SK-N-SH treated with all-trans-retinoic acid at 6 μM for 48 hours (cell line): Measurements from ENCODE around the gene ANKRD34A.

Experiments
- ATAC-seq: fragments of 200-7000 bp; cut with Tn5 transposase; 3 replicates; pipeline ENCODE4 v1.9.1; 2020; ENCODE audit warnings: mild to moderate bottlenecking, moderate library complexity
- ARNTL ChIP-seq: fragments of 450-650 bp; formaldehyde crosslinking; IDR thresholded peaks from 2 replicates; pipeline ENCODE4 v1.5.0; 2020; ENCODE audit warnings: low read depth, mild to moderate bottlenecking, moderate library complexity, borderline replicate concordance
- CSDC2 ChIP-seq: fragments of 250-450 bp; sonication (Bioruptor Pico); IDR thresholded peaks from 2 replicates; pipeline ENCODE4 v1.5.0; 2020; ENCODE audit warnings: mild to moderate bottlenecking, moderate library complexity
- CSRNP3 ChIP-seq: fragments of 250-450 bp; sonication (Bioruptor Pico); IDR thresholded peaks from 2 replicates; pipeline ENCODE4 v1.5.1; 2021; ENCODE audit warnings: mild to moderate bottlenecking, moderate library complexity
- ESRRG ChIP-seq: fragments of 250-450 bp; sonication (Bioruptor Pico); IDR thresholded peaks from 2 replicates; pipeline ENCODE4 v1.6.1; 2021; ENCODE audit warnings: mild to moderate bottlenecking
- GLIS3 ChIP-seq: fragments of 250-450 bp; sonication (Bioruptor Pico); IDR thresholded peaks from 2 replicates; pipeline ENCODE4 v1.5.0; 2020; ENCODE audit warnings: mild to moderate bottlenecking, moderate library complexity
- ISL1 ChIP-seq: fragments of 250-450 bp; sonication (Bioruptor Pico); IDR thresholded peaks from 2 replicates; pipeline ENCODE4 v2.1.2; 2022; ENCODE audit warnings: mild to moderate bottlenecking, moderate library complexity
- OSR1 ChIP-seq: fragments of 250-450 bp; sonication (Bioruptor Pico); IDR thresholded peaks from 2 replicates; pipeline ENCODE4 v1.8.0; 2022; ENCODE audit warnings: moderate library complexity, mild to moderate bottlenecking, inconsistent platforms
- PATZ1 ChIP-seq: fragments of 250-450 bp; sonication (Bioruptor Pico); IDR thresholded peaks from 2 replicates; pipeline ENCODE4 v1.8.0; 2020; ENCODE audit warnings: mild to moderate bottlenecking, moderate library complexity, borderline replicate concordance
- POU6F1 ChIP-seq: fragments of 250-450 bp; sonication (Bioruptor Pico); IDR thresholded peaks from 2 replicates; pipeline ENCODE4 v1.8.0; 2021; ENCODE audit warnings: low read depth, mild to moderate bottlenecking, moderate library complexity, borderline replicate concordance
- PPARA ChIP-seq: fragments of 250-450 bp; sonication (Bioruptor Pico); IDR thresholded peaks from 2 replicates; pipeline ENCODE4 v1.5.0; 2020; ENCODE audit warnings: mild to moderate bottlenecking, borderline replicate concordance
- RARB ChIP-seq: fragments of 250-450 bp; sonication (Bioruptor Pico); IDR thresholded peaks from 2 replicates; pipeline ENCODE4 v1.8.0; 2021; ENCODE audit warnings: mild to moderate bottlenecking, moderate library complexity
- TCF4 ChIP-seq: fragments of 250-450 bp; sonication (Bioruptor Pico); IDR thresholded peaks from 2 replicates; pipeline ENCODE4 v1.8.0; 2021; ENCODE audit warnings: mild to moderate bottlenecking, moderate library complexity, borderline replicate concordance
- TOX ChIP-seq: fragments of 250-450 bp; sonication (Bioruptor Pico); IDR thresholded peaks from 2 replicates; pipeline ENCODE4 v1.8.0; 2021; ENCODE audit warnings: mild to moderate bottlenecking, moderate library complexity, borderline replicate concordance
- TSHZ2 ChIP-seq: fragments of 250-450 bp; sonication (Bioruptor Pico); IDR thresholded peaks from 2 replicates; pipeline ENCODE4 v1.5.0; 2020; ENCODE audit warnings: mild to moderate bottlenecking, moderate library complexity
- ZC3H10 ChIP-seq: fragments of 250-450 bp; sonication (Bioruptor Pico); IDR thresholded peaks from 2 replicates; pipeline ENCODE4 v1.5.1; 2021; ENCODE audit warnings: mild to moderate bottlenecking, moderate library complexity
- ZFP3 ChIP-seq: fragments of 250-450 bp; sonication (Bioruptor Pico); IDR thresholded peaks from 2 replicates; pipeline ENCODE4 v1.5.0; 2020; ENCODE audit warnings: mild to moderate bottlenecking, moderate library complexity
- ZFP30 ChIP-seq: fragments of 450-650 bp; formaldehyde crosslinking; IDR thresholded peaks from 2 replicates; pipeline ENCODE4 v1.5.0; 2022; ENCODE audit warnings: mild to moderate bottlenecking, moderate library complexity
- ZNF565 ChIP-seq: fragments of 450-650 bp; formaldehyde crosslinking; conservative IDR thresholded peaks from 2 replicates; pipeline ENCODE4 v1.5.0; 2020; ENCODE audit warnings: low read depth, mild to moderate bottlenecking, moderate library complexity
- ZNF70 ChIP-seq: fragments of 450-650 bp; formaldehyde crosslinking; IDR thresholded peaks from 2 replicates; pipeline ENCODE4 v1.5.0; 2020; ENCODE audit warnings: mild to moderate bottlenecking, moderate library complexity
- ZNF8 ChIP-seq: fragments of 450-650 bp; formaldehyde crosslinking; IDR thresholded peaks from 2 replicates; pipeline ENCODE4 v1.5.0; 2020; ENCODE audit warnings: mild to moderate bottlenecking, moderate library complexity

The ANKRD34A gene

GRCh38 chr1:145947551-145947950, 16.8 kb downstream of the ANKRD34A start:
- TF ChIP-seq PPARA (CRISPR knock-in tag) (no peak), ARNTL (no peak), ZFP3 (CRISPR knock-in tag) (no peak), OSR1 (CRISPR knock-in tag) (no peak), GLIS3 (CRISPR knock-in tag) (no peak), ZC3H10 (CRISPR knock-in tag) (no peak), ZNF70 (CRISPR knock-in tag) (no peak)
- ATAC-seq, result no peak

GRCh38 chr1:145946477-145946986, 17.8 kb downstream of the ANKRD34A start:
- TF ChIP-seq TOX, result no peak
- no peak for TF ChIP-seq ESRRG (CRISPR knock-in tag)
- TF ChIP-seq ISL1 (CRISPR knock-in tag), result no peak
- TF ChIP-seq PATZ1 (CRISPR knock-in tag), result no peak
- no peak for TF ChIP-seq ZFP30 (CRISPR knock-in tag)
- no peak for TF ChIP-seq ZNF8 (CRISPR knock-in tag)
- no peak for TF ChIP-seq CSDC2 (CRISPR knock-in tag)
- no peak for TF ChIP-seq TSHZ2 (CRISPR knock-in tag)
- no peak for TF ChIP-seq ZFP3 (CRISPR knock-in tag)
- TF ChIP-seq ZNF565 (CRISPR knock-in tag), result no peak
- TF ChIP-seq POU6F1 (CRISPR knock-in tag), result no peak
- no peak for TF ChIP-seq RARB (CRISPR knock-in tag)
- TF ChIP-seq, all 23 proteins: peak for 0
- ATAC-seq, result no peak

GRCh38 chr1:145944532-145944931, 19.8 kb downstream of the ANKRD34A start:
- TF ChIP-seq ZNF565 (CRISPR knock-in tag) (no peak), ISL1 (CRISPR knock-in tag) (no peak), TOX (no peak), PPARA (CRISPR knock-in tag) (no peak), GLIS3 (CRISPR knock-in tag) (no peak), ZNF70 (CRISPR knock-in tag) (no peak), ZFP30 (CRISPR knock-in tag) (no peak), TCF4 (CRISPR knock-in tag) (no peak), RARB (CRISPR knock-in tag) (no peak), ZNF8 (CRISPR knock-in tag) (no peak), CSRNP3 (CRISPR knock-in tag) (no peak), CSDC2 (CRISPR knock-in tag) (no peak), ESRRG (CRISPR knock-in tag) (no peak)
- ATAC-seq, result no peak

- ATAC-seq, result no peak
- no peak for TF ChIP-seq POU6F1 (CRISPR knock-in tag)
- no peak for TF ChIP-seq ZNF8 (CRISPR knock-in tag)
- TF ChIP-seq ZNF565 (CRISPR knock-in tag), result no peak
- TF ChIP-seq CSRNP3 (CRISPR knock-in tag), result no peak
- TF ChIP-seq ARNTL, result no peak
- TF ChIP-seq TCF4 (CRISPR knock-in tag), result no peak
- no peak for TF ChIP-seq ESRRG (CRISPR knock-in tag)
- no peak for TF ChIP-seq PPARA (CRISPR knock-in tag)
- no peak for TF ChIP-seq PATZ1 (CRISPR knock-in tag)
These were observed 21.5 kb downstream of the ANKRD34A start for GRCh38 chr1:145942871-145943270.
